Caco-2 (cell line): ENCODE results near the gene ANKRD44. TPM values are rescaled to one million over a fixed set of nuclear protein-coding genes. Genes with fewer than 3 reads are reported as not detected.

Experiments
- BruUV-seq: library from RNA; stranded (reverse); fragments of 400-500 nt; replicated peaks from 2 replicates; lab custom pipeline; 2021; lab: Mats Ljungman, UMichigan
- CTCF ChIA-PET: fragments of 300-600 bp; sonication (Branson Sonifier 250); formaldehyde crosslinking; loops from one replicate; lab custom pipeline; 2022; ENCODE audit warnings: antibody characterized with exemption; lab: Charles Lee
- POLR2A ChIA-PET: fragments of 300-600 bp; sonication (Branson Sonifier 250); formaldehyde crosslinking; loops from one replicate; lab custom pipeline; 2022; ENCODE audit warnings: antibody characterized with exemption; lab: Charles Lee
- DNase-seq, 2 experiments: peaks; one replicate each; pipeline versions ENCODE4 v3.0.0 to v3.0.0-alpha.2; 2020 to 2022
- H3K27me3 ChIP-seq: replicated peaks from 2 replicates; pipeline ENCODE4 v1.6.0; 2011; ENCODE audit warnings: low read length; ENCODE audit not compliant: control insufficient read depth, insufficient read depth
- H3K36me3 ChIP-seq: 2 replicates; pipeline ENCODE4 v1.5.1; 2011; ENCODE audit warnings: low read length; ENCODE audit not compliant: control insufficient read depth, insufficient read depth
- H3K4me1 ChIP-seq: fragments of 250-450 bp; sonication (Bioruptor Pico); 2 replicates; pipeline ENCODE4 v1.5.1; 2020; ENCODE audit warnings: mild to moderate bottlenecking
- H3K4me3 ChIP-seq: 2 replicates; pipeline ENCODE4 v1.5.1; 2011; ENCODE audit warnings: low read depth, mild to moderate bottlenecking, control low read depth, low read length
- H3K9me3 ChIP-seq: fragments of 250-450 bp; sonication (Bioruptor Pico); 2 replicates; pipeline ENCODE4 v1.5.1; 2020; ENCODE audit warnings: mild to moderate bottlenecking, moderate library complexity
- H3K27ac Mint-ChIP-seq: one replicate; pipeline ENCODE4 v1.8.0; 2022; ENCODE audit warnings: mixed read lengths; ENCODE audit not compliant: unreplicated experiment
- H3K27me3 Mint-ChIP-seq: one replicate; pipeline ENCODE4 v1.8.0; 2022; ENCODE audit warnings: mixed read lengths; ENCODE audit not compliant: insufficient read depth, unreplicated experiment
- H3K36me3 Mint-ChIP-seq: one replicate; pipeline ENCODE4 v1.8.0; 2022; ENCODE audit warnings: mild to moderate bottlenecking, mixed read lengths; ENCODE audit not compliant: insufficient read depth, unreplicated experiment
- H3K4me1 Mint-ChIP-seq: one replicate; pipeline ENCODE4 v1.8.0; 2022; ENCODE audit warnings: low read depth, mixed read lengths; ENCODE audit not compliant: unreplicated experiment
- H3K4me3 Mint-ChIP-seq: one replicate; pipeline ENCODE4 v1.8.0; 2022; ENCODE audit warnings: mild to moderate bottlenecking, moderate library complexity, mixed read lengths; ENCODE audit not compliant: unreplicated experiment
- H3K9me3 Mint-ChIP-seq: one replicate; pipeline ENCODE4 v1.8.0; 2022; ENCODE audit warnings: mixed read lengths; ENCODE audit not compliant: unreplicated experiment
- CTCF ChIP-seq, 2 experiments: fragments of 200-600 bp in 1 of 2; IDR thresholded peaks; 1 replicate in 1 of 2; 2 replicates in 1 of 2; pipeline versions ENCODE4 v1.5.1 to v1.8.0; 2011 to 2022; ENCODE audit warnings: antibody characterized with exemption in 1 of 2, control low read depth in 1 of 2, inconsistent platforms in 1 of 2, low read depth in 1 of 2, low read length in 1 of 2, mild to moderate bottlenecking in 1 of 2, moderate library complexity in 1 of 2; ENCODE audit not compliant: insufficient read depth in 1 of 2, severe bottlenecking in 1 of 2, unreplicated experiment in 1 of 2
- intact Hi-C: fragments of 100-400 bp; cut with micrococcal nuclease; formaldehyde crosslinking; loops from one replicate; pipeline ENCODE4 v1.10.0; 2022; ENCODE audit not compliant: unreplicated experiment
- total RNA-seq: library from RNA; stranded (reverse); gene quantifications from 2 replicates; pipeline ENCODE4 v1.2.3, GENCODE V29; 2022

ANKRD44 gene
- total RNA-seq, 1 experiment from 2014 or later: 1.0 TPM

- peaks cover 6% of the 10 kb centered on the region for H3K27me3 Mint-ChIP-seq
- no TSS peak for BruUV-seq
- H3K27ac Mint-ChIP-seq: no peak overlapping the region
- POLR2A ChIA-PET: no interaction called here
- intact Hi-C loops: no loop called here
- Histone ChIP-seq H3K4me3 (no peak overlapping the region), H3K36me3 (no peaks in the 10 kb centered on the region), H3K9me3 (no peaks in the 10 kb centered on the region), H3K4me1 (no peaks in the 10 kb centered on the region), H3K27me3 (no peaks in the 10 kb centered on the region)
- CTCF ChIA-PET: interaction anchor here (0.6 kb wide), 1 partner anchor 233 kb away, joined by 4 read pairs; no protein-coding TSS in a partner anchor
- H3K4me1 Mint-ChIP-seq: peaks cover 18% of the 10 kb centered on the region
- no peaks in the 10 kb centered on the region for H3K36me3 Mint-ChIP-seq
- no peak for TF ChIP-seq CTCF (IDR thresholded peaks at IDR 0.05; ENCODE audit: insufficient read depth in 1 of 2, low read depth in 1 of 2, low read length in 1 of 2, severe bottlenecking in 1 of 2, unreplicated experiment in 1 of 2)
- H3K4me3 Mint-ChIP-seq: no peak overlapping the region
- H3K9me3 Mint-ChIP-seq: no peaks in the 10 kb centered on the region
- DNase-seq: no peak
Measured at GRCh38 chr2:197158591-197159550, 151.7 kb downstream of the ANKRD44 start.

- peaks cover 6% of the 10 kb centered on the region for H3K27me3 Mint-ChIP-seq
- Histone ChIP-seq H3K27me3 (no peaks in the 10 kb centered on the region), H3K36me3 (no peaks in the 10 kb centered on the region), H3K4me3 (no peak overlapping the region), H3K4me1 (no peaks in the 10 kb centered on the region), H3K9me3 (no peaks in the 10 kb centered on the region)
- no peak overlapping the region for H3K4me3 Mint-ChIP-seq
- no peak for TF ChIP-seq CTCF (IDR thresholded peaks at IDR 0.05; ENCODE audit: insufficient read depth in 1 of 2, low read depth in 1 of 2, low read length in 1 of 2, severe bottlenecking in 1 of 2, unreplicated experiment in 1 of 2)
- BruUV-seq: no TSS peak
- H3K9me3 Mint-ChIP-seq: no peaks in the 10 kb centered on the region
- ChIA-PET POLR2A (no interaction called here), CTCF (no interaction called here)
- intact Hi-C loops: no loop called here
- no peaks in the 10 kb centered on the region for H3K36me3 Mint-ChIP-seq
- peaks cover 18% of the 10 kb centered on the region for H3K4me1 Mint-ChIP-seq
- H3K27ac Mint-ChIP-seq: no peak overlapping the region
- DNase-seq: no peak
Measured at GRCh38 chr2:197157879-197158537, 152.6 kb downstream of the ANKRD44 start.

DNA sequence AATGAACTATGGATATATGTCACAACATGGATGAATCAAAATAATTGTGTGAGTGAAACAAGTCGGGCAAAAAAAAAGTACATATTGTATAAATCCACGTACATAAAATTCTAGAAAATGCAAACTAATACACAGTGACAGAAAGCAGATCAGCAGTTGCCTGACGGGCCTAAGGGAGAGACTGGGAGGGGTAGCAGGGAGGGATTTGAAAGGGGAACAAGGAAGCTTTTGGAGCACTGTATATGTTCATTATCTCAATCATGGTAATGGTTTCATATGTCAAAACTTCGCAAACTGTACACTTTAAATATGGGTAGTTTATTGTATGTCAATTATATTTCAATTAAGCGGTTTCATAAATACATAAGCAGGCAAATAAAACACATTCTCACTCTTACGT, 153.8 kb downstream of the ANKRD44 start:
- peaks cover 6% of the 10 kb centered on the region for H3K27me3 Mint-ChIP-seq

More for the DNA sequence above, 153.8 kb downstream of the ANKRD44 start:
- Mint-ChIP-seq H3K9me3 (no peaks in the 10 kb centered on the region), H3K27ac (no peak overlapping the region), H3K4me1 (peaks cover 17% of the 10 kb centered on the region), H3K36me3 (no peaks in the 10 kb centered on the region), H3K4me3 (no peak overlapping the region)
- intact Hi-C loops: no loop called here
- no peak for TF ChIP-seq CTCF (IDR thresholded peaks at IDR 0.05; ENCODE audit: insufficient read depth in 1 of 2, low read depth in 1 of 2, low read length in 1 of 2, severe bottlenecking in 1 of 2, unreplicated experiment in 1 of 2)
- CTCF ChIA-PET: no interaction called here
- POLR2A ChIA-PET: no interaction called here
- no TSS peak for BruUV-seq
- Histone ChIP-seq H3K36me3 (no peaks in the 10 kb centered on the region), H3K27me3 (no peaks in the 10 kb centered on the region), H3K4me3 (no peak overlapping the region), H3K9me3 (no peaks in the 10 kb centered on the region), H3K4me1 (no peaks in the 10 kb centered on the region)
- no peak for DNase-seq
